A549 (cell line): ENCODE data around the gene ASMTL.
"Not testable (repeated sequence)": the region's sequence is repeated elsewhere in the genome, so short reads cannot be mapped to it uniquely, and the experiment has no call there.

Experiments used
- POLR2A ChIP-seq: IDR thresholded peaks from 2 replicates; pipeline ENCODE4 v1.6.1; 2012; ENCODE audit warnings: mild to moderate bottlenecking, low read length
- TF ChIP-seq, protein P1 (sequence below): fragments of >200 bp; sonication (Bioruptor Twin); formaldehyde crosslinking; IDR thresholded peaks from 3 replicates; pipeline ENCODE4 v1.5.1; 2016

DNA sequence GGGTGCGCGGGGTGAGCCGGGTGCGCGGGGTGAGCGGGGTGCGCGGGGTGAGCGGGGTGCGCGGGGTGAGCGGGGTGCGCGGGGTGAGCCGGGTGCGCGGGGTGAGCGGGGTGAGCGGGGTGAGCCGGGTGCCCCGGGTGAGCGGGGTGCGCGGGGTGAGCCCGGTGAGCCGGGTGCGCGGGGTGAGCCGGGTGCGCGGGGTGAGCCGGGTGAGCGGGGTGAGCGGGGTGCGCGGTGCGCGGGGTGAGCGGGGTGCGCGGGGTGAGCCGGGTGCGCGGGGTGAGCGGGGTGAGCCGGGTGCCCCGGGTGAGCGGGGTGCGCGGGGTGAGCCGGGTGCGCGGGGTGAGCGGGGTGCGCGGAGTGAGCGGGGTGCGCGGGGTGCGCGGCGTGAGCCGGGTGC, 86.3 kb downstream of the ASMTL start:
- TF ChIP-seq, protein P1, sequence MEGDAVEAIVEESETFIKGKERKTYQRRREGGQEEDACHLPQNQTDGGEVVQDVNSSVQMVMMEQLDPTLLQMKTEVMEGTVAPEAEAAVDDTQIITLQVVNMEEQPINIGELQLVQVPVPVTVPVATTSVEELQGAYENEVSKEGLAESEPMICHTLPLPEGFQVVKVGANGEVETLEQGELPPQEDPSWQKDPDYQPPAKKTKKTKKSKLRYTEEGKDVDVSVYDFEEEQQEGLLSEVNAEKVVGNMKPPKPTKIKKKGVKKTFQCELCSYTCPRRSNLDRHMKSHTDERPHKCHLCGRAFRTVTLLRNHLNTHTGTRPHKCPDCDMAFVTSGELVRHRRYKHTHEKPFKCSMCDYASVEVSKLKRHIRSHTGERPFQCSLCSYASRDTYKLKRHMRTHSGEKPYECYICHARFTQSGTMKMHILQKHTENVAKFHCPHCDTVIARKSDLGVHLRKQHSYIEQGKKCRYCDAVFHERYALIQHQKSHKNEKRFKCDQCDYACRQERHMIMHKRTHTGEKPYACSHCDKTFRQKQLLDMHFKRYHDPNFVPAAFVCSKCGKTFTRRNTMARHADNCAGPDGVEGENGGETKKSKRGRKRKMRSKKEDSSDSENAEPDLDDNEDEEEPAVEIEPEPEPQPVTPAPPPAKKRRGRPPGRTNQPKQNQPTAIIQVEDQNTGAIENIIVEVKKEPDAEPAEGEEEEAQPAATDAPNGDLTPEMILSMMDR = not testable (repeated sequence)
- TF ChIP-seq POLR2A = not testable (repeated sequence)
